ENCODE data around the gene PASK. TPM values are rescaled to one million over a fixed set of nuclear protein-coding genes. Genes with fewer than 3 reads are reported as not detected.

The PASK gene
- total and polyA plus RNA-seq, 2 donors: 26.9 to 42.2 TPM

- no peaks in the 10 kb centered on the region for H3K27me3 ChIP-seq (ENCODE audit: control insufficient read depth in 2 of 2, insufficient read depth in 1 of 2, low read length in 1 of 2)
- H3K4me1 ChIP-seq (ENCODE audit: control insufficient read depth in 2 of 2, insufficient read depth in 2 of 2, low read length in 2 of 2): no peaks in the 10 kb centered on the region
- no peak for DNase-seq (ENCODE audit: low read depth in 6 of 9, low spot score in 9 of 9)
- no peak overlapping the region for H3K4me3 ChIP-seq (ENCODE audit: low read length in 2 of 2)
- H3K27ac ChIP-seq (ENCODE audit: low read depth in 1 of 2, low read length in 1 of 2): no peak overlapping the region
- peaks cover 60 to 68% of the 10 kb centered on the region in 2 donors for H3K36me3 ChIP-seq (ENCODE audit: control insufficient read depth in 2 of 2, insufficient read depth in 2 of 2, low read length in 1 of 2)
- 95% methylated on average over 3 of the region's 3 CpGs for WGBS
- no peaks in the 10 kb centered on the region for H3K9me3 ChIP-seq (ENCODE audit: control insufficient read depth in 2 of 2, insufficient read depth in 1 of 2, low read length in 1 of 2)
Observed at GRCh38 chr2:241163601-241164118, 14.4 kb upstream of the PASK start.

- no peak for DNase-seq (ENCODE audit: low read depth in 6 of 9, low spot score in 9 of 9)
- Histone ChIP-seq H3K4me1 (ENCODE audit: control insufficient read depth in 2 of 2, insufficient read depth in 2 of 2, low read length in 2 of 2) (no peaks in the 10 kb centered on the region), H3K36me3 (ENCODE audit: control insufficient read depth in 2 of 2, insufficient read depth in 2 of 2, low read length in 1 of 2) (peaks cover 64 to 68% of the 10 kb centered on the region in 2 donors), H3K27ac (ENCODE audit: low read depth in 1 of 2, low read length in 1 of 2) (peak overlapping the region in 1 of 2 donors; percentile 38), H3K27me3 (ENCODE audit: control insufficient read depth in 2 of 2, insufficient read depth in 1 of 2, low read length in 1 of 2) (no peaks in the 10 kb centered on the region), H3K9me3 (ENCODE audit: control insufficient read depth in 2 of 2, insufficient read depth in 1 of 2, low read length in 1 of 2) (no peaks in the 10 kb centered on the region), H3K4me3 (ENCODE audit: low read length in 2 of 2) (no peak overlapping the region)
- 85% methylated on average over 9 of the region's 9 CpGs for WGBS
Observed at GRCh38 chr2:241161646-241162281, 12.5 kb upstream of the PASK start.

GRCh38 chr2:241160318-241160717 lies 11.0 kb upstream of the PASK start:
- Histone ChIP-seq H3K9me3 (ENCODE audit: control insufficient read depth in 2 of 2, insufficient read depth in 1 of 2, low read length in 1 of 2) (no peaks in the 10 kb centered on the region), H3K4me1 (ENCODE audit: control insufficient read depth in 2 of 2, insufficient read depth in 2 of 2, low read length in 2 of 2) (no peaks in the 10 kb centered on the region), H3K27ac (ENCODE audit: low read depth in 1 of 2, low read length in 1 of 2) (no peak overlapping the region), H3K36me3 (ENCODE audit: control insufficient read depth in 2 of 2, insufficient read depth in 2 of 2, low read length in 1 of 2) (peaks cover 55 to 61% of the 10 kb centered on the region in 2 donors), H3K27me3 (ENCODE audit: control insufficient read depth in 2 of 2, insufficient read depth in 1 of 2, low read length in 1 of 2) (no peaks in the 10 kb centered on the region), H3K4me3 (ENCODE audit: low read length in 2 of 2) (no peak overlapping the region)
- no peak for DNase-seq (ENCODE audit: low read depth in 6 of 9, low spot score in 9 of 9)
- 98% methylated on average over 7 of the region's 7 CpGs for WGBS

- Histone ChIP-seq H3K4me1 (ENCODE audit: control insufficient read depth in 2 of 2, insufficient read depth in 2 of 2, low read length in 2 of 2) (no peaks in the 10 kb centered on the region), H3K27me3 (ENCODE audit: control insufficient read depth in 2 of 2, insufficient read depth in 1 of 2, low read length in 1 of 2) (no peaks in the 10 kb centered on the region), H3K4me3 (ENCODE audit: low read length in 2 of 2) (no peak overlapping the region), H3K27ac (ENCODE audit: low read depth in 1 of 2, low read length in 1 of 2) (no peak overlapping the region), H3K36me3 (ENCODE audit: control insufficient read depth in 2 of 2, insufficient read depth in 2 of 2, low read length in 1 of 2) (peaks cover 49 to 62% of the 10 kb centered on the region in 2 donors), H3K9me3 (ENCODE audit: control insufficient read depth in 2 of 2, insufficient read depth in 1 of 2, low read length in 1 of 2) (no peaks in the 10 kb centered on the region)
- DNase-seq (ENCODE audit: low read depth in 6 of 9, low spot score in 9 of 9): no peak
- 98% methylated on average over 5 of the region's 5 CpGs for WGBS
Observed at GRCh38 chr2:241159116-241159515, 9.8 kb upstream of the PASK start.

- H3K4me1 ChIP-seq (ENCODE audit: control insufficient read depth in 2 of 2, insufficient read depth in 2 of 2, low read length in 2 of 2): no peaks in the 10 kb centered on the region
- 94% methylated on average over 8 of the region's 8 CpGs for WGBS
- no peak for DNase-seq (ENCODE audit: low read depth in 6 of 9, low spot score in 9 of 9)
- H3K9me3 ChIP-seq (ENCODE audit: control insufficient read depth in 2 of 2, insufficient read depth in 1 of 2, low read length in 1 of 2): no peaks in the 10 kb centered on the region
- no peaks in the 10 kb centered on the region for H3K27me3 ChIP-seq (ENCODE audit: control insufficient read depth in 2 of 2, insufficient read depth in 1 of 2, low read length in 1 of 2)
- H3K27ac ChIP-seq (ENCODE audit: low read depth in 1 of 2, low read length in 1 of 2): no peak overlapping the region
- peaks cover 45 to 57% of the 10 kb centered on the region in 2 donors for H3K36me3 ChIP-seq (ENCODE audit: control insufficient read depth in 2 of 2, insufficient read depth in 2 of 2, low read length in 1 of 2)
- no peak overlapping the region for H3K4me3 ChIP-seq (ENCODE audit: low read length in 2 of 2)
Observed at GRCh38 chr2:241158546-241158900, 9.3 kb upstream of the PASK start.

GRCh38 chr2:241157841-241158545 lies 8.7 kb upstream of the PASK start:
- H3K4me1 ChIP-seq (ENCODE audit: control insufficient read depth in 2 of 2, insufficient read depth in 2 of 2, low read length in 2 of 2): no peaks in the 10 kb centered on the region
- no peaks in the 10 kb centered on the region for H3K9me3 ChIP-seq (ENCODE audit: control insufficient read depth in 2 of 2, insufficient read depth in 1 of 2, low read length in 1 of 2)
- no peak for DNase-seq (ENCODE audit: low read depth in 6 of 9, low spot score in 9 of 9)
- 98% methylated on average over 9 of the region's 9 CpGs for WGBS
- H3K27ac ChIP-seq (ENCODE audit: low read depth in 1 of 2, low read length in 1 of 2): no peak overlapping the region
- H3K36me3 ChIP-seq (ENCODE audit: control insufficient read depth in 2 of 2, insufficient read depth in 2 of 2, low read length in 1 of 2): peaks cover 43 to 55% of the 10 kb centered on the region in 2 donors
- no peak overlapping the region for H3K4me3 ChIP-seq (ENCODE audit: low read length in 2 of 2)
- H3K27me3 ChIP-seq (ENCODE audit: control insufficient read depth in 2 of 2, insufficient read depth in 1 of 2, low read length in 1 of 2): no peaks in the 10 kb centered on the region

GRCh38 chr2:241156971-241157441 lies 7.7 kb upstream of the PASK start:
- Histone ChIP-seq H3K4me1 (ENCODE audit: control insufficient read depth in 2 of 2, insufficient read depth in 2 of 2, low read length in 2 of 2) (no peaks in the 10 kb centered on the region), H3K36me3 (ENCODE audit: control insufficient read depth in 2 of 2, insufficient read depth in 2 of 2, low read length in 1 of 2) (peaks cover 43 to 47% of the 10 kb centered on the region in 2 donors), H3K27ac (ENCODE audit: low read depth in 1 of 2, low read length in 1 of 2) (no peak overlapping the region), H3K9me3 (ENCODE audit: control insufficient read depth in 2 of 2, insufficient read depth in 1 of 2, low read length in 1 of 2) (no peaks in the 10 kb centered on the region), H3K27me3 (ENCODE audit: control insufficient read depth in 2 of 2, insufficient read depth in 1 of 2, low read length in 1 of 2) (no peaks in the 10 kb centered on the region), H3K4me3 (ENCODE audit: low read length in 2 of 2) (no peak overlapping the region)
- WGBS: 50% methylated on average over 5 of the region's 5 CpGs
- DNase-seq (ENCODE audit: low read depth in 6 of 9, low spot score in 9 of 9): no peak

- peaks cover 4 to 7% of the 10 kb centered on the region in 2 donors for H3K4me1 ChIP-seq (ENCODE audit: control insufficient read depth in 2 of 2, insufficient read depth in 2 of 2, low read length in 2 of 2)
- H3K36me3 ChIP-seq (ENCODE audit: control insufficient read depth in 2 of 2, insufficient read depth in 2 of 2, low read length in 1 of 2): peaks cover 39 to 40% of the 10 kb centered on the region in 2 donors
- H3K27me3 ChIP-seq (ENCODE audit: control insufficient read depth in 2 of 2, insufficient read depth in 1 of 2, low read length in 1 of 2): no peaks in the 10 kb centered on the region
- H3K27ac ChIP-seq (ENCODE audit: low read depth in 1 of 2, low read length in 1 of 2): no peak overlapping the region
- H3K4me3 ChIP-seq (ENCODE audit: low read length in 2 of 2): no peak overlapping the region
- 93% methylated on average over 1 of the region's 1 CpG for WGBS
- H3K9me3 ChIP-seq (ENCODE audit: control insufficient read depth in 2 of 2, insufficient read depth in 1 of 2, low read length in 1 of 2): no peaks in the 10 kb centered on the region
- DNase-seq (ENCODE audit: low read depth in 6 of 9, low spot score in 9 of 9): no peak
Observed at GRCh38 chr2:241155936-241156335, 6.7 kb upstream of the PASK start.

- no peak for DNase-seq (ENCODE audit: low read depth in 6 of 9, low spot score in 9 of 9)
- no peak overlapping the region for H3K27ac ChIP-seq (ENCODE audit: low read depth in 1 of 2, low read length in 1 of 2)
- no peaks in the 10 kb centered on the region for H3K27me3 ChIP-seq (ENCODE audit: control insufficient read depth in 2 of 2, insufficient read depth in 1 of 2, low read length in 1 of 2)
- no peak overlapping the region for H3K4me3 ChIP-seq (ENCODE audit: low read length in 2 of 2)
- peaks cover 36 to 37% of the 10 kb centered on the region in 2 donors for H3K36me3 ChIP-seq (ENCODE audit: control insufficient read depth in 2 of 2, insufficient read depth in 2 of 2, low read length in 1 of 2)
- WGBS: 97% methylated on average over 4 of the region's 4 CpGs
- H3K4me1 ChIP-seq (ENCODE audit: control insufficient read depth in 2 of 2, insufficient read depth in 2 of 2, low read length in 2 of 2): peaks cover 7% of the 10 kb centered on the region in 2 donors
- H3K9me3 ChIP-seq (ENCODE audit: control insufficient read depth in 2 of 2, insufficient read depth in 1 of 2, low read length in 1 of 2): no peaks in the 10 kb centered on the region
Observed at GRCh38 chr2:241154915-241155314, 5.6 kb upstream of the PASK start.
